SKM-1 treated with dmso at 0.1 percent for 144 hours (cell line): ENCODE measurements around the gene BICRA.

Experiments
- DNase-seq: peaks from one replicate; lab custom pipeline; 2025; ENCODE audit not compliant: unreplicated experiment; lab: John Stamatoyannopoulos, UW

BICRA gene

DNA sequence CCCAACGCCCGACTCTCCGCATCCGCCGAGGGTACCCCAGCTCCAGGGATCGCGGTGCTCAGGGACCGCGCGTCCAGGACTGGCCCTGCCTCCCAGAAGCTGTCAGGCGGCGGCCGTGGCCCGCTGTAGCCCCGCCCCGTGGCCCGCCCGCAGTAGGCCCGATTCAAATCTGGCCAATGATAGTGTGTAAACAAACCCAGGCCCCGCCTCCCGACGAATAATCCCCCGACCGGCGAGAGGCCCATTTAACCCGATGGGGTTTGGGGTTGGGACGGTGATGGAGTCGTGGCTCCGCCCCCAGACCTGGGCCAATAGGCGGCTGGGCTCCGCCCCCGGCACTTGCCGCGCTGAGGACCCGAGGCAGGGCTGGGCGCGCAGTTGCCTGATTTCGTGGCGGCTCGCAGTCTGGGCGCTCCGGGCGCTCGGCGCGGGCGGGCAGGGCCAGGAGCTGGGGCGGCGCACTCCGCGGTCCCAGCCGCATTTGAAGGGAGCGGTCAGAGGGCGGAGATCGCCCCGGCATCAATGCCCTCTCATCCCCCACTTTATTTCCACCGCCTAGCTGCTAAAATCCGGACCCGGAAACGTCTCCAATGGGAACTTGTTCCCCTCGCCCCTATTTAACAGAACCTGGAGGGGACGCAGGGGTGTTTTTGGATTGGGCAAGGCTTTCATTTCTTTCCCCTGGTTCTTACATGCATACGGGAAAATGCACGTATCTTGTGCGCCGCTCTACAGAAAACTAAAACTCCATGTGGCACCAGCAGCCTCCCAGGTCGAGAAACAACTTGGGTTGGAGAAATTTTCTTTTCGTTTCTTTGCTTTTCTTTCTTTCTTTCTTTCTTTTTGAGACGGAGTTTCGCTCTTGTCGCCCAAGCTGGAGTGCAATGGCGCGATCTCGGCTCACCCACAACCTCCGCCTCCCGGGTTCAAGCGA lies 8.4 kb upstream of the BICRA start:
- DNase-seq, result peak; percentile 84

GRCh38 chr19:47601180-47601904 lies 7.6 kb upstream of the BICRA start:
- DNase-seq, result no peak

GRCh38 chr19:47603706-47604565 lies 5.0 kb upstream of the BICRA start:
- no peak for DNase-seq

GRCh38 chr19:47607564-47608073 lies 1.3 kb upstream of the BICRA start:
- no peak for DNase-seq

- DNase-seq, result no peak
Measured at GRCh38 chr19:47608074-47608918, 638 bp upstream of the BICRA start.

DNA sequence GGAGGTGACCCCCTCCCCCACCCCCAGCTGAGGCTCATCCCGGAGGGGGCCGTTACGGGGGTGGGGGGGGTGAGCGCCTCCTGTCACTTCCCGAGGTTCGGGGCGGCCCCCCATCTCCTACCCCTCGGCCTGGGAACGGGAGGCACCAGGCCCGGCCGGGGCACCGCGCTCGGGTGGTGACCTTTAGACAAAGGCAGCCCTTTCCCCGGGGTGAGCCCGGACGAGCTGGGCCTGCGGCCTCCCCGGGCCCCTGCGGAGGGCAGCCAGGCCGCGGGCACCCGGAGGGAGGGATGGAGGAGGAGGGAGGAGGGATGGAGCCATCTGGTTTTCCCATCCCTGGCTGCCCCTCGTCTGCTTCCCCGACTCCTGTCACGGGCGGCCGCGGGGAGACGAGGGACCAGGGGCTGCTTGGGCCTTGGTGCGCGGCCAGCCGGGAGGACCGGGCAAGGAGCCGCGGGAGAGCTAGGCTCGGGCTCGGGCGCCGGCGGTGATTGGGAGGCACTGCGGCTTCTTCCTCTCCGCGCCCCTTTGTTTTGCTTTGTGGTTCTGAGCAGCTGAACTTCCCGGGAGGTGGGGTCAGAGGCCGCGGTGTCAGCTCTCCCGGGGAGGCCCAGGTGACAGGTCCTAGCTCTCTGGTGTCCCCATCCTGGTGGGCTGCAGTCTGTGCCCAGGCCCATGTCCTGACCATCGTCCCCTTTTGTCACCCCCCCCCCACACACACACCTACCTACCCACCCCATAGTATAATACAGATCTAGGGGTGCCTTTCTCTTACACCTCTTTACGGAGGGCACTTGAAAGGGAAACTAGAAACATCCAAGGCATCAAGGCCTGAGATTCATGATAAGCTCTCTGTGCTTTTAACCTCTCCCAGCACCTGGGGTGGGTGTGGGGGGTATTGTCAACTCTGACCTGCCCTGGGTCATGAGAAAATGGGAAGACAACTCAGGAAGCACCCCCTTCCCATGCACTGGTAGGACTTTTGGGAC lies 1.3 kb downstream of the BICRA start:
- DNase-seq, result no peak

- DNase-seq, result no peak
Measured at GRCh38 chr19:47610902-47611301, 2.0 kb downstream of the BICRA start.

- no peak for DNase-seq
Measured at GRCh38 chr19:47613165-47614020, 4.5 kb downstream of the BICRA start.

GRCh38 chr19:47614021-47614295 lies 5.0 kb downstream of the BICRA start:
- DNase-seq, result no peak

DNA sequence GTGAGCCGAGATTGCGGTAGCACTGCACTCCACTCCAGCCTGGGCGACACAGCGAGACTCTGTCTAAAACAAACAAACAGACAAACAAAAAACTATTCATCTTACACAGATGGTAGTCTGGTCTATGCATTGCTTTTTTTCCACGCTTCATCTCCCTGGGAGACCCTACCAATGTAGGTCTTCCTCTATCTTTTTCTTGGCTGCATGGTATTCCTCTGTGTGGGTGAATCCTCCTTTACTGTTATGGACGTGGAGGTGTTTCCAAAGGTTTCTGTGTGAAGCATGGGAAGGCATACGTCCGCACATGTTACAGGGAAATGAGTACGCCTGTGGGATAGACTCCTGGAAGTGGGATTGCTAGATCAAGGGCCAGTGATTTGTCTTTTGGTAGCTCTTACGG lies 5.6 kb downstream of the BICRA start:
- no peak for DNase-seq

DNA sequence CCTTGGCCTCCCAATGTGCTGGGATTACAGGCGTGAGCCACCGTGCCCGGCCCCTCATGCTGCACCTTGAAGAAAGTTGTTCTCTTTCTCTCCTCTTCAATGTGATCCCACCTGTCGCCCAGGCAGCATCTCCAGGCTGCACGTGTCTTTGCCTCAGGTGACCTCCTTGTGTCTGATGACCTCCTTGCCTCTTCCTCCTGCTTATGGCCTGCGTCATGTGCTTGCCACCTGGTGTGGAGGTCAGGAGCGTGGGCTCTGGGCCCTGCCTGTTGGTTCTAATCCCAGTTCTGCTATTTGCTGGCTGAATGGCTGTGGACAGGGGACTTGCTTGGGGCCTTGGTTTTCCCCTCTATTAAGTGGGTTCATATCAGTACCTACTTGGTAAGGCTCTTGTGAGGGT lies 6.3 kb downstream of the BICRA start:
- DNase-seq, result no peak

DNA sequence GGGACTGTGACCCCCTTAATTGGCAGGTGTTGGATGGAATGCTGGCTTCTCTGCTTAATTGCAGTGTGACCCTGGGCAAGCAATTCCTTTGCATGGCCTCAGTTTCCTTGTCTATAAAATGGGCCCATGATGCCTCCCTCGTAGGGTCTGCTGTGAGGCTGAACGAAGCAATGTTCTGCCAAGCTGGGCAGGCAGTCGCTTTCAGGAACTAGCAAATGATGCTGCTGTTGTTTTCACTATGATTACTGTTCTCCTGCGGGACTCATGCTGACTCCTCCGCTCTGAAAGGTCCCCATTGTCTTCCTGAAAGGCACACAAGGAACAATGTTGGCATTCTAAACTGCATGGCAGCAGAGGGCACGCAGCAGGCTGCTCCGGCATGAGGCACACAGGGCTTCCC lies 6.8 kb downstream of the BICRA start:
- DNase-seq, result no peak

GRCh38 chr19:47618771-47619170 lies 9.8 kb downstream of the BICRA start:
- DNase-seq, result no peak

GRCh38 chr19:47619763-47620162 lies 10.8 kb downstream of the BICRA start:
- DNase-seq, result no peak

DNA sequence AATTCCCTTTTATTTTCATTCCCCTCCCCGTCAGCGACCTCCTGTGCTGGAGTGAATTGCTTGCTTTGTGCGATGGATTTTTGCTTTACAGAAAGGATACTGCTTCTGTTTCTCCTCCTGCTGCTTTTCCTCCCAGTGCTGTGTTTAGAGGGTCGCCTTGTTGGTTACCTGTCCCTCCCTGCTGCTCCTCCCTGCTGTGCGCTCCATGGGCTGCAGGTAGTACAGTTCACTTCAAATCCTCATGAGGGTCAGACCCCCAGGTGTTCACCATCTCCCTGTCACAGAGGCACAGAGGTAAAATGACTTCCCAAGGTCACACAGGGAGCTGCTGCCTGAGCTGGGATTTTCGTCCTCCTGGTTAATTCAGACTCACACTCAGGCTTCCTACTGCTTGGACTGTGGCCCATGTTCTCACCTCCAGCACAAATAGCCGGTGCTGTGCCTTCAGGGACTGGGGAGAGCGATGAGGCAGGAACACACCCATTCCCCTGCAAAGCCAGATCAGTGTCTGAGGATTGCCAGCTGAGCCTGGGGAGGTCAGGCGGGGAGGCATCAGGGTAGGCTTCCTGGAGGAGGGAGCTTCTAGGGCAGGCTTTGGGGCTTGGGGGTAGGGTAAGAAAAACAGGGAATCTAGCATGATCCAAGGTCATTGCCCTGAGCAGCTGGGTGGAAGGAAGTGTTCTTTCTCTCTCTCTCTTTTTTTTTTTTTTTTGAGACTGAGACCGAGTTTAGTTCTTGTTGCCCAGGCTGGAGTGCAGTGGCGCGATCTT lies 14.4 kb downstream of the BICRA start:
- DNase-seq, result no peak

GRCh38 chr19:47623921-47624391 lies 15.0 kb downstream of the BICRA start:
- no peak for DNase-seq

GRCh38 chr19:47625650-47626049 lies 16.7 kb downstream of the BICRA start:
- DNase-seq, result no peak
